Fibroblast of skin of back (primary cell): Measurements from ENCODE around the gene CLTB.

ENCODE experiments used
- DNase-seq: peaks from one replicate; pipeline ENCODE4 v3.0.0-alpha.2; 2013

CLTB gene

GRCh38 chr5:176401281-176402205 is 14.8 kb downstream of the CLTB start:
- no peak for DNase-seq

GRCh38 chr5:176400382-176401156 is 15.8 kb downstream of the CLTB start:
- no peak for DNase-seq

DNA sequence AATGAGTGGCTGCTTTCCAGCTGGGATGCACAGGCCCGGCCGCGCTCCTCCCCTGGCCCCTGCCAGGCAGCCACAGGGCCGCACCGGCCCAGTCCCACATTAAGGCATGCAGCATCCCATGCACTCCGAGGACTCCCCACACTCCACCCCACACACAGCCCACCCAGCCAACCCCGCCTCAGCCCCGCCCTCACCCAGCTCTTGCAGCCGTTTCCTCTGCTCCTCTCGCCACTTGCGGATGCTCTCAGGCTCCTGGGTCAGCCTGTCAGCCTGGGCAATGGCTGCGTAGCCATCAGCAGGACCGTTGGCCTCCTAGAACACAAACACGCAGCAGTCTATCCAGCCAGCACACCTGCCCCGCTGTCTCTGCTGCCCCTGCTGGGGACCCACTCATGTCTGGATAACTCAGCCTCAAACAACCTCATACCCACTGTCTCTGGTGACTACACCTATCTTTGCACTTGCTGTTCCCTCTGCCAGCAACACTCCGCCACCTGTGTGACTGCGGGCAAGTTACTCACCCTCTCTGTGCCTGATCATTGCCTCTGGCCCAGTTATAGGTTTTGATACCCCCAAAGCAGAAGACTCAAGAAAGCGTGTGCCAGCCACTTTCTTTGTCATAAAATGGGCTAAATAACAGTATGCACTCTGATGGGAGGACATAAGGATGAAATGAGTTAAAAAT is 18.5 kb downstream of the CLTB start:
- no peak for DNase-seq

GRCh38 chr5:176396330-176396729 is 20.0 kb downstream of the CLTB start:
- no peak for DNase-seq

GRCh38 chr5:176394881-176395675 is 21.3 kb downstream of the CLTB start:
- DNase-seq, result no peak

- no peak for DNase-seq
Observed at GRCh38 chr5:176394096-176394495, 22.2 kb downstream of the CLTB start.

DNA sequence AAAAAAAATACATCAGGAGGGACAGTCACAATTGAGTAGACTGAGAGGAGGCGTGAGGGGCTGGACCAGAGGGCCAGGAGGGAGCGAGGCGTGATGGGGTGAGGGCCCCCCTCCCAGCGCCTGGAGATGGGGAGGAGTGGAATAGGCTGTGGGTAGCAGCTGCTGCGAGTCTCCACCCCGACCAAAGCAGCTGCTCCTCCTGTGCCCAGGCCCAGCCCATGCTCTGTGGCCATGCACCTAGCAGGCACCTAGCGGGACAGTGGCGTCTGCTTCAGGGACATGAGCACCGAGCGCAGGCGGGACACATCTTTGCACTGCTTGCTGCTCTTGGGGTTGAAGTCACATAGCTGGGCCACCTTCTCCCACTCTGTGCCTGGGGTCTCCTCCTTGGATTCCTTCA is 23.8 kb downstream of the CLTB start:
- no peak for DNase-seq

DNA sequence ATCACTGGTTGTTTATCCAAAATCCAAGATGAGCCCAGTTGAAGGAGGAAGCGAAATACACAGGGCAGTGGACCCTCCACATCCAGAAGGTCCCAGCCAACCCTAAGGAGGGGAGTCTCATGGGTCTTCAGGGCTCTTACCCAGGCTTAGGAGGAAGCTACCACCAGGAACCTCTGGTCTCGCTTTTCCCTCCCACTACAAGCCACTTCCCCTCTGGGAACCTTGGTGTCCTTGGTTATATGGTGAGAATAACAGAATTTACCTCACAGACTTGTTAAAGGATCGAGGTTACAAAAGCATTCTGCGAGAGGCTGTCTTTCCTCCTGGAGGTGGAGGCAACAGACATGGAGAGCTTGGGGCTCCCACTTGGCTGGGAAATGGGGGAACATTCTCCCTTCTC is 24.3 kb downstream of the CLTB start:
- DNase-seq, result no peak

- no peak for DNase-seq
Observed at GRCh38 chr5:176391479-176391878, 24.9 kb downstream of the CLTB start.

GRCh38 chr5:176389135-176390123 is 26.9 kb downstream of the CLTB start:
- no peak for DNase-seq

GRCh38 chr5:176388444-176389134 is 27.8 kb downstream of the CLTB start, which contains the start of the genes HIGD2A and NOP16:
HIGD2A (plus strand) TSS chr5:176388751; CDS start chr5:176388820, 69 bp downstream.
NOP16 (minus strand) TSS chr5:176388598; CDS start chr5:176388539, 59 bp downstream.
- DNase-seq, result peak; percentile 99

GRCh38 chr5:176388003-176388443 is 28.3 kb downstream of the CLTB start:
- DNase-seq, result peak; percentile 17

GRCh38 chr5:176387384-176387925 is 28.9 kb downstream of the CLTB start:
- peak; percentile 10 for DNase-seq

GRCh38 chr5:176386491-176386890 is 29.8 kb downstream of the CLTB start:
- no peak for DNase-seq

- DNase-seq, result no peak
Observed at GRCh38 chr5:176384991-176385390, 31.3 kb downstream of the CLTB start.

DNA sequence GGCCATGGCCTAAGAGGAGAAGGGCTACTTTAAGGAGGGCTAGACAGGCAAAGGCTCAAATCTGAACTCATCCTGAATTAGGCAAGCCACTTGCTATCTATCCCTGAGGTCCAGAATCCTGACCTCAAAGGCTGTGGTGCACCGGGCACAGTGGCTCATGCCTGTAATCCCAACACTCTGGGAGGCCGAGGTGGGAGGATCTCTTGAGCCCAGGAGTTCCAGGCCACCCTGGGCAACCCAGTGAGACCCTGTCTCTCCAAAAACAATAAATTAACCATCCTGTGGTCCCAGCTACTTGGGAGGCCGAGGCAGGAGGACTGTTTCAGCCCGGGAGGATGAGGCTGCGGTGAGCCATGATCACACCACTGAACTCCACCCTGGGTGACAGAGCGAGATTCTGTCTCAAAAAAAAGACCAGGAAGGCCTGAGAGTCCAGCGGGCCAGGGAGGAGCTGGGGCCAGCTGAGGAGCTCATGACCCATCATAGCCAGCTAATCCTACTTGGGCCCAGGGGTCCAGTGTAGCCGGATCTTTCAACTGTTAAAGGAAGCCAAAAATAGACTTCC is 31.9 kb downstream of the CLTB start:
- no peak for DNase-seq

DNA sequence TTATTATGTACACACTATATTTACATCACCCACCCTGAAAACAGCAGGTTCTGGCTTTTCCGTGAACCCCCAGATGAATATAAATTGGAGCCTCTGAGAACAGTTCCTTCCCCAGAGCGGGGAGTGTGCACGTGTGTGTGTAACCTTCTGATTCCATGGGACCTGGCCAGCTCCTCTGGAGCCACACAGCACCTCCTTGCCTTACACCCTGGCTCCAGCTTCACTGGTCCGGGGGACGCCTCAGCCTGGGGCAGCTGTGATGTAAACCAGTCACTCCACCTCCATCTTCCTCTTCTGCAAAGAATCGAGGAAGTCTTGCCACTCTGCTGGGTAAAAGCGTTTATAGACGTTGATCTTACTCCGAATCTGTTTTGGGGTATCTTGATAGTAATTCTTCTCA is 32.4 kb downstream of the CLTB start:
- no peak for DNase-seq

- no peak for DNase-seq
Observed at GRCh38 chr5:176383248-176383905, 33.0 kb downstream of the CLTB start.

DNA sequence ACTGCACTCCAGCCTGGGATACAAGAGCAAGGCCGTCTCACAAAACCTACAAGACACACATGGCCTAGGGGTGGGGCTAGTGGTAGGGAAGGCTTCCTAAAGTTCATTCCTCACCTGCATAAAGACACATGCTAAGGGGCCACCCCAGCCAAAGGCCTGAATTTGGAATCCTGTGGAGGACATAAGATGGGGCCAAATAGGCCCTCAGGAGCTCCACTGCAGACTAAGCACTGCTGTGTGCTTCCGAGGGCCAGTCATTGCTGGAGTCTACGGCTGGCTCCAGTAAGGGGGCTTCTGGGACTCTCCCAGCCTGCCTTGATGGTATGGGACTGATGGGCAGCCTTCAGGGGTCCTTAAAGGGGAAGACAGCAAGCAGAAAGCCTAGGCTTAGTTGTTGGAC is 33.6 kb downstream of the CLTB start:
- no peak for DNase-seq
